ENCODE results near the gene GNB5.

GRCh38 chr15:52132066-52132465, 59.1 kb downstream of the GNB5 start:
- TF ChIP-seq GATA2 (IDR thresholded peaks at IDR 0.05; ENCODE audit: low read depth, low read length) (no peak), GATA3 (IDR thresholded peaks at IDR 0.05; ENCODE audit: low read depth, low read length) (no peak)

Data from SH-SY5Y (cell line).